H9 (cell line): ENCODE data around the gene TMEFF2. TPM values are rescaled to one million over a fixed set of nuclear protein-coding genes. Genes with fewer than 3 reads are reported as not detected.

Experiments used
- DNase-seq: peaks from one replicate; pipeline ENCODE4 v3.0.0-alpha.2; 2017
- H2AFZ ChIP-seq: one replicate; pipeline ENCODE4 v1.6.1; 2013; ENCODE audit warnings: mild to moderate bottlenecking, low read length, control low read depth, moderate library complexity
- H2AK5ac ChIP-seq: 2 replicates; pipeline ENCODE4 v1.6.1; 2013; ENCODE audit warnings: low read length, control low read depth, mixed read lengths; ENCODE audit not compliant: insufficient read length
- H2BK120ac ChIP-seq: one replicate; pipeline ENCODE4 v1.6.1; 2013; ENCODE audit warnings: low read depth, mild to moderate bottlenecking, low read length, control low read depth, inconsistent platforms; ENCODE audit not compliant: poor library complexity, severe bottlenecking
- H2BK12ac ChIP-seq: 2 replicates; pipeline ENCODE4 v1.6.1; 2013; ENCODE audit warnings: low read length, control low read depth, mixed read lengths, low read depth; ENCODE audit not compliant: insufficient read length
- H2BK15ac ChIP-seq: 2 replicates; pipeline ENCODE4 v1.6.1; 2013; ENCODE audit warnings: low read depth, low read length, control low read depth
- H2BK20ac ChIP-seq: one replicate; pipeline ENCODE4 v1.6.1; 2013; ENCODE audit warnings: low read depth, mild to moderate bottlenecking, low read length, control low read depth, inconsistent platforms; ENCODE audit not compliant: poor library complexity, severe bottlenecking
- H2BK5ac ChIP-seq: 2 replicates; pipeline ENCODE4 v1.6.1; 2013; ENCODE audit warnings: low read length, control low read depth, mixed read lengths; ENCODE audit not compliant: insufficient read length
- H3K14ac ChIP-seq: 2 replicates; pipeline ENCODE4 v1.6.1; 2013; ENCODE audit warnings: low read length, control low read depth; ENCODE audit not compliant: insufficient read depth
- H3K18ac ChIP-seq: 2 replicates; pipeline ENCODE4 v1.6.1; 2013; ENCODE audit warnings: low read depth, mild to moderate bottlenecking, mixed read lengths, low read length, control low read depth; ENCODE audit not compliant: insufficient read length
- H3K23ac ChIP-seq: 2 replicates; pipeline ENCODE4 v1.6.1; 2013; ENCODE audit warnings: low read length, control low read depth, mixed read lengths, low read depth; ENCODE audit not compliant: insufficient read length
- H3K23me2 ChIP-seq: 2 replicates; pipeline ENCODE4 v1.6.1; 2013; ENCODE audit warnings: low read depth, mild to moderate bottlenecking, mixed read lengths, low read length, control low read depth; ENCODE audit not compliant: insufficient read length, poor library complexity, severe bottlenecking
- H3K27ac ChIP-seq: 2 replicates; pipeline ENCODE4 v1.5.1; 2013; ENCODE audit warnings: low read length, control low read depth, mixed read lengths, low read depth; ENCODE audit not compliant: insufficient read length
- H3K27me3 ChIP-seq: 2 replicates; pipeline ENCODE4 v1.6.1; 2013; ENCODE audit warnings: low read length, control low read depth, inconsistent platforms; ENCODE audit not compliant: insufficient read depth
- H3K4ac ChIP-seq: 2 replicates; pipeline ENCODE4 v1.6.1; 2013; ENCODE audit warnings: low read depth, mild to moderate bottlenecking, control low read depth, inconsistent platforms, low read length, moderate library complexity
- H3K4me1 ChIP-seq: 2 replicates; pipeline ENCODE4 v1.6.1; 2013; ENCODE audit warnings: low read length, control low read depth, inconsistent platforms; ENCODE audit not compliant: insufficient read depth
- H3K4me2 ChIP-seq: 2 replicates; pipeline ENCODE4 v1.6.1; 2013; ENCODE audit warnings: low read length, control low read depth, mixed read lengths; ENCODE audit not compliant: insufficient read length, insufficient read depth
- H3K56ac ChIP-seq: 2 replicates; pipeline ENCODE4 v1.6.1; 2013; ENCODE audit warnings: low read depth, mild to moderate bottlenecking, mixed read lengths, low read length, control low read depth; ENCODE audit not compliant: insufficient read length
- H3K79me1 ChIP-seq: 2 replicates; pipeline ENCODE4 v1.6.1; 2013; ENCODE audit warnings: low read depth, mild to moderate bottlenecking, moderate library complexity, low read length, control low read depth, inconsistent platforms; ENCODE audit not compliant: insufficient read depth, poor library complexity, severe bottlenecking
- H3K79me2 ChIP-seq: 2 replicates; pipeline ENCODE4 v1.6.1; 2013; ENCODE audit warnings: low read length, control low read depth, inconsistent platforms; ENCODE audit not compliant: insufficient read depth
- H3K9ac ChIP-seq: 2 replicates; pipeline ENCODE4 v1.6.1; 2013; ENCODE audit warnings: low read length, control low read depth, mixed read lengths; ENCODE audit not compliant: insufficient read length; ENCODE audit errors: extremely low read depth
- H3K9me3 ChIP-seq: one replicate; pipeline ENCODE4 v1.6.1; 2013; ENCODE audit warnings: low read depth, low read length, inconsistent platforms; ENCODE audit not compliant: control insufficient read depth
- H3T11ph ChIP-seq: one replicate; pipeline ENCODE4 v1.6.1; 2013; ENCODE audit warnings: mild to moderate bottlenecking, low read length, control low read depth, inconsistent platforms
- H4K20me1 ChIP-seq: one replicate; pipeline ENCODE4 v1.6.1; 2013; ENCODE audit not compliant: control insufficient read depth, insufficient read length, insufficient read depth
- H4K5ac ChIP-seq: 2 replicates; pipeline ENCODE4 v1.6.1; 2013; ENCODE audit warnings: low read depth, mild to moderate bottlenecking, mixed read lengths, low read length, control low read depth; ENCODE audit not compliant: insufficient read length
- H4K8ac ChIP-seq: replicated peaks from 2 replicates; pipeline ENCODE4 v1.6.1; 2013; ENCODE audit warnings: low read length, control low read depth, mixed read lengths, low read depth; ENCODE audit not compliant: insufficient read length
- H4K91ac ChIP-seq: 2 replicates; pipeline ENCODE4 v1.6.1; 2013; ENCODE audit warnings: low read depth, mild to moderate bottlenecking, moderate library complexity, mixed read lengths, low read length, control low read depth; ENCODE audit not compliant: insufficient read length
- H3K27ac Mint-ChIP-seq, 3 experiments: 2 replicates in 2 of 3; 3 replicates in 1 of 3; pipeline ENCODE4 v1.8.0; 2020 to 2021; ENCODE audit warnings: mixed read lengths in 3 of 3, mild to moderate bottlenecking in 1 of 3, moderate library complexity in 1 of 3
- H3K27me3 Mint-ChIP-seq: 2 replicates; pipeline ENCODE4 v1.8.0; 2021; ENCODE audit warnings: low read depth, mild to moderate bottlenecking, moderate library complexity, mixed read lengths
- H3K36me3 Mint-ChIP-seq, 3 experiments: 2 replicates in 2 of 3; 3 replicates in 1 of 3; pipeline ENCODE4 v1.8.0; 2020 to 2021; ENCODE audit warnings: low read depth in 3 of 3, mixed read lengths in 3 of 3; ENCODE audit not compliant: insufficient read depth in 1 of 3
- H3K4me1 Mint-ChIP-seq, 2 experiments: 2 replicates each; pipeline ENCODE4 v1.8.0; 2020; ENCODE audit warnings: mixed read lengths in 2 of 2
- H3K4me3 Mint-ChIP-seq, 2 experiments: 2 replicates in 1 of 2; 3 replicates in 1 of 2; pipeline ENCODE4 v1.8.0; 2020 to 2021; ENCODE audit warnings: mild to moderate bottlenecking in 2 of 2, mixed read lengths in 2 of 2, moderate library complexity in 1 of 2
- H3K9me3 Mint-ChIP-seq, 2 experiments: 2 replicates in 1 of 2; 3 replicates in 1 of 2; pipeline ENCODE4 v1.8.0; 2020; ENCODE audit warnings: mild to moderate bottlenecking in 2 of 2, mixed read lengths in 2 of 2, moderate library complexity in 1 of 2
- CTCF ChIP-seq: fragments of 200-600 bp; sonication (generic); conservative IDR thresholded peaks from 3 replicates; pipeline ENCODE4 v1.8.0; 2021; ENCODE audit warnings: antibody characterized with exemption, mild to moderate bottlenecking
- WGBS: extraction: QIAGEN DNeasy Blood & Tissue Kit; methylation state at CpG from one replicate; pipeline ENCODE4 v1.1.7; 2013; ENCODE audit warnings: missing lambda C conversion rate, low lambda C conversion rate, mixed read lengths; ENCODE audit not compliant: insufficient read length; ENCODE audit errors: extremely low coverage; 5-methylcytosine and 5-hydroxymethylcytosine counted together
- total RNA-seq: library from RNA; stranded (reverse); gene quantifications from 2 replicates; pipeline ENCODE4 v1.2.1, GENCODE V29; 2021

Gene TMEFF2
- total RNA-seq, 1 experiment from 2014 or later: 0.39 TPM

- no peak for DNase-seq
- H3K4me2 ChIP-seq: no peak overlapping the region
- Mint-ChIP-seq H3K9me3 (no peaks in the 10 kb centered on the region), H3K4me3 (no peak overlapping the region), H3K36me3 (no peaks in the 10 kb centered on the region), H3K4me1 (no peaks in the 10 kb centered on the region), H3K27ac (no peak overlapping the region), H3K27me3 (peaks cover 17% of the 10 kb centered on the region)
- H3K23ac ChIP-seq: no peak overlapping the region
- H4K5ac ChIP-seq: no peak overlapping the region
- no peaks in the 10 kb centered on the region for H3K23me2 ChIP-seq
- H2BK5ac ChIP-seq: no peak overlapping the region
- no peak overlapping the region for H2BK15ac ChIP-seq
- no peaks in the 10 kb centered on the region for H3K9me3 ChIP-seq
- H3K14ac ChIP-seq: no peak overlapping the region
- H3K79me1 ChIP-seq: no peaks in the 10 kb centered on the region
- TF ChIP-seq CTCF: no peak
- H3K56ac ChIP-seq: no peak overlapping the region
- no peak overlapping the region for H3K4ac ChIP-seq
- H2AK5ac ChIP-seq: no peak overlapping the region
- no peaks in the 10 kb centered on the region for H3K79me2 ChIP-seq
- no peaks in the 10 kb centered on the region for H3K4me1 ChIP-seq
- H3K27me3 ChIP-seq: no peaks in the 10 kb centered on the region; the same call in 1 of the 2 replicates
- no peak overlapping the region for H4K91ac ChIP-seq
- H2BK20ac ChIP-seq: no peak overlapping the region
- WGBS: no CpG with 5 or more reads among the region's 3 CpGs
- no peak overlapping the region for H4K8ac ChIP-seq
- no peak overlapping the region for H3K9ac ChIP-seq
- no peak overlapping the region for H2BK12ac ChIP-seq
- no peak overlapping the region for H2AFZ ChIP-seq
- H4K20me1 ChIP-seq: no peaks in the 10 kb centered on the region
- no peak overlapping the region for H2BK120ac ChIP-seq
- H3T11ph ChIP-seq: no peak overlapping the region
- H3K18ac ChIP-seq: no peak overlapping the region
- H3K27ac ChIP-seq: no peak overlapping the region
Measured at GRCh38 chr2:192202373-192202772, 7.6 kb upstream of the TMEFF2 start.
